ENCODE results near the gene PLCB4.

Gene PLCB4

GRCh38 chr20:9294041-9294440 lies 225.2 kb downstream of the PLCB4 start:
- no peak overlapping the region for H3K4me3 ChIP-seq (ENCODE audit: low read depth, low read length)
- TF ChIP-seq, protein P1, sequence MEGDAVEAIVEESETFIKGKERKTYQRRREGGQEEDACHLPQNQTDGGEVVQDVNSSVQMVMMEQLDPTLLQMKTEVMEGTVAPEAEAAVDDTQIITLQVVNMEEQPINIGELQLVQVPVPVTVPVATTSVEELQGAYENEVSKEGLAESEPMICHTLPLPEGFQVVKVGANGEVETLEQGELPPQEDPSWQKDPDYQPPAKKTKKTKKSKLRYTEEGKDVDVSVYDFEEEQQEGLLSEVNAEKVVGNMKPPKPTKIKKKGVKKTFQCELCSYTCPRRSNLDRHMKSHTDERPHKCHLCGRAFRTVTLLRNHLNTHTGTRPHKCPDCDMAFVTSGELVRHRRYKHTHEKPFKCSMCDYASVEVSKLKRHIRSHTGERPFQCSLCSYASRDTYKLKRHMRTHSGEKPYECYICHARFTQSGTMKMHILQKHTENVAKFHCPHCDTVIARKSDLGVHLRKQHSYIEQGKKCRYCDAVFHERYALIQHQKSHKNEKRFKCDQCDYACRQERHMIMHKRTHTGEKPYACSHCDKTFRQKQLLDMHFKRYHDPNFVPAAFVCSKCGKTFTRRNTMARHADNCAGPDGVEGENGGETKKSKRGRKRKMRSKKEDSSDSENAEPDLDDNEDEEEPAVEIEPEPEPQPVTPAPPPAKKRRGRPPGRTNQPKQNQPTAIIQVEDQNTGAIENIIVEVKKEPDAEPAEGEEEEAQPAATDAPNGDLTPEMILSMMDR (IDR thresholded peaks at IDR 0.05; ENCODE audit: insufficient read depth, low read depth, low read length, missing control alignments) = no peak
- no peak for DNase-seq (ENCODE audit: low read depth)

GRCh38 chr20:9298906-9299305 lies 230.0 kb downstream of the PLCB4 start:
- DNase-seq (ENCODE audit: low read depth) = no peak
- no peak overlapping the region for H3K4me3 ChIP-seq (ENCODE audit: low read depth, low read length)
- TF ChIP-seq, protein P1 (IDR thresholded peaks at IDR 0.05; ENCODE audit: insufficient read depth, low read depth, low read length, missing control alignments) = no peak

GRCh38 chr20:9300080-9300479 lies 231.2 kb downstream of the PLCB4 start:
- no peak overlapping the region for H3K4me3 ChIP-seq (ENCODE audit: low read depth, low read length)
- no peak for DNase-seq (ENCODE audit: low read depth)
- TF ChIP-seq, protein P1 (IDR thresholded peaks at IDR 0.05; ENCODE audit: insufficient read depth, low read depth, low read length, missing control alignments) = no peak

DNA sequence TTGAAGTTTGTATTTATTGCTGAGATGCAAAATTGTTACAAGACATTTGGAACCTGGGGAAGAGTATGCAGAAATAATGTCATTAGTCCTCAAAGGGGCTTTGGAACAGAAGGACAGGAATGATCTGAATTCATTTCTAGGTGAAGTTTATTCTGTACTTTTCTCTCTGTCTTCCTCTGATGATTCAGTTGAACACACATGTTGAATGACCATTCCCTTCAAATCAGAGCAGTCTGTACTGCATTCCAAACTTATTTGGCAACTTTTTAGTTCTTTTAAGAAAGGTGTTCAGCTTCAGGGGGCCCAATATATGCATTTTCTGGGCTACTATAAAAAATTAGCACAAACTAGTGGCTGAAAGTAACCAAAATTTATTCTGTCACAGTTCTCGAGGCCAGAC lies 231.6 kb downstream of the PLCB4 start:
- TF ChIP-seq, protein P1 (IDR thresholded peaks at IDR 0.05; ENCODE audit: insufficient read depth, low read depth, low read length, missing control alignments) = no peak
- DNase-seq (ENCODE audit: low read depth) = no peak
- no peak overlapping the region for H3K4me3 ChIP-seq (ENCODE audit: low read depth, low read length)

DNA sequence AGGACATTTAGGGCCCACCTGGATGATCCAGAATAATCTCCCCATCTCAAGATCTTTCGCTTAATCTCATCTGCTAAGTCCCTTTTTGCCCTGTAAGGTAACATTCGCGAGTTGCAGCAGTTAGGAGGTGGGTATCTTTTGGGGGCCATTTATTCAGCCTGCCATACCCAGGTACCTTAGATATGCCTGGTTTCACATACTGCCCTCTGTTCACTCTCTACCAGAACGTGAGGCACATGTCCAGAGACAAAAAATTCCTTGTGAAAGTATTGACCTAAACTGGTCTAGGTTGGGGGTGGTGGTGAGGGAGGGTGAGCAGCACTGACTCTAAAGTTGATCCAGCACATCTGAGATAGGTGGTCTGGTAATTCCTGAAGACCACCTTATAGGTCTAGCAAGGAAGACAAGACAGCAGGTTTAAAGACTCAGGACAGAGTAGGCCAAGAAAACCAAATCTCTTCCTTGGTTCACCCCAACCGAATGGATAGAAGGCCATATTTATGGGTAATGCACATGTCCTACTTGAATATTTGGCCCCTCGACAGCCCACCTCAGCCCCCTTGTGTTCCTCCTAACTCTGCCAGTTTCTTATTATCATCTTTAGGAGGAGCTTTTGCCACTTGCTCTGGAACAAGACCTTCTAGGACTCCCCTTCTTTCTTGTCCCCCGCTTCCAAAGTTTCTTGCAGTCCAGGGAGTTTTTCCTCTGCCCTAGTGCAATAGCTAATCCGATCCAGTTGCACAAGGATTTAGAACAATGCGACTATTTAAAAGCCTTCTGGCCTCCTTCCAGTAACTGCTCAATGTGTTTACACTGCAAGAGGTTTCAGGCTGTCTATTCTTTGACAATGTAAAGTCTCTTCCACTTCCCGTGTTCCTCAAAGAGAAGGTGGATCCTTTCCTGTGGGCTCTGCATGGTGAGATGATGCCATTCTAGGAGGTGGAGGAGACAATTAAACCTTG lies 232.5 kb downstream of the PLCB4 start:
- DNase-seq (ENCODE audit: low read depth) = no peak
- TF ChIP-seq, protein P1 (IDR thresholded peaks at IDR 0.05; ENCODE audit: insufficient read depth, low read depth, low read length, missing control alignments) = no peak
- H3K4me3 ChIP-seq (ENCODE audit: low read depth, low read length) = no peak overlapping the region

DNA sequence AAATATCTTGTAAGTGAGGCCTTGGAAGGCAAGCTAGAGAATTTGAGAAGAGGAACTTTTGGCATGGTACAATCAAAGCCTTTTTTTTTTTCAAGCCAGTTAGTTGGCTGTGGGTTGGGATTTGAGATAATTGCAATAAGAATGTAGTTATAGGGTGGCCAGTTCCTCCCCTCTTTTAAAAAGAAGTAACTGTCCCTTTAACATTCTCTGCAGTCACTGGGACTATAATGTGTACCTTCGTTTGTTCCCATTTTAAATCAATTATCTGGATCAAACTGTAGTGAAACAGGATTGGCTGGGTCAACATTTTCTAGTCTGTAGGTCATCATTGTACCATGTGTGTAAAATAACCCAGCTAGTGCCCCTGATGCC lies 233.2 kb downstream of the PLCB4 start:
- TF ChIP-seq, protein P1 (IDR thresholded peaks at IDR 0.05; ENCODE audit: insufficient read depth, low read depth, low read length, missing control alignments) = no peak
- DNase-seq (ENCODE audit: low read depth) = no peak

More for the DNA sequence above, 233.2 kb downstream of the PLCB4 start:
- H3K4me3 ChIP-seq (ENCODE audit: low read depth, low read length) = no peak overlapping the region

Data from GM12865 (cell line).